Measurements from ENCODE around the gene ITIH6.

ITIH6 gene

GRCh38 chrX:54821310-54821709, 23.3 kb upstream of the ITIH6 start:
- no peaks in the 10 kb centered on the region for H3K9me3 ChIP-seq (ENCODE audit: insufficient read depth, low read depth, low read length)
- H3K27ac ChIP-seq (ENCODE audit: low read length), result no peak overlapping the region
- H3K4me3 ChIP-seq (ENCODE audit: low read length), result no peak overlapping the region
- peaks cover 2% of the 10 kb centered on the region; the same call in 1 of the 2 replicates for H3K36me3 ChIP-seq (ENCODE audit: insufficient read depth, low read depth, low read length)
- no peaks in the 10 kb centered on the region for H3K27me3 ChIP-seq (ENCODE audit: insufficient read depth, low read length)
- no peaks in the 10 kb centered on the region for H3K4me1 ChIP-seq (ENCODE audit: insufficient read depth, low read length)
- no peak overlapping the region for H3K9ac ChIP-seq (ENCODE audit: low read depth, low read length)

DNA sequence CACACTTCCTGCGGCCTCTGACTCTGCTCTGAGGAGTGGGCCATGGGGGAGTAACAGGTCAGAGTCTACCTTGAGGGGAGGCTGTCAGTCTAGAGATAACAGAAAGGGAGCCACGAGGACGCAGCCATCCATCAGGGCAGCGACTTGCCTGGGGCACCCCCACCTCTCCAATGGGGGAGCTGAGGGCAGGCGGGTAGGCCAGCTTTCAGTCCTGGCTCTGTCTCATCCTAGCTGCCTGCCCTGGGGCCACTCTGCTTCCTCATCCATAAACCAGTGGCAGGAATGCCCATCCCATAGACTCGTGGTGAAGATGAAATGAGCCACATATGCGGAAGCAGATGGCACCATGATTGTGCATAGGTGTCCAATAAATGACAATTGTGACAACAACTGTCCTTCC, 22.7 kb upstream of the ITIH6 start:
- Histone ChIP-seq H3K9me3 (ENCODE audit: insufficient read depth, low read depth, low read length) (no peaks in the 10 kb centered on the region), H3K9ac (ENCODE audit: low read depth, low read length) (no peak overlapping the region), H3K4me1 (ENCODE audit: insufficient read depth, low read length) (no peaks in the 10 kb centered on the region), H3K27me3 (ENCODE audit: insufficient read depth, low read length) (no peaks in the 10 kb centered on the region), H3K4me3 (ENCODE audit: low read length) (no peak overlapping the region), H3K36me3 (ENCODE audit: insufficient read depth, low read depth, low read length) (peaks cover 8% of the 10 kb centered on the region), H3K27ac (ENCODE audit: low read length) (no peak overlapping the region)

- Histone ChIP-seq H3K9me3 (ENCODE audit: insufficient read depth, low read depth, low read length) (no peaks in the 10 kb centered on the region), H3K36me3 (ENCODE audit: insufficient read depth, low read depth, low read length) (peaks cover 23% of the 10 kb centered on the region), H3K9ac (ENCODE audit: low read depth, low read length) (no peak overlapping the region), H3K27me3 (ENCODE audit: insufficient read depth, low read length) (no peaks in the 10 kb centered on the region), H3K27ac (ENCODE audit: low read length) (no peak overlapping the region), H3K4me3 (ENCODE audit: low read length) (no peak overlapping the region), H3K4me1 (ENCODE audit: insufficient read depth, low read length) (no peaks in the 10 kb centered on the region)
Observed at GRCh38 chrX:54819201-54819600, 21.1 kb upstream of the ITIH6 start.

DNA sequence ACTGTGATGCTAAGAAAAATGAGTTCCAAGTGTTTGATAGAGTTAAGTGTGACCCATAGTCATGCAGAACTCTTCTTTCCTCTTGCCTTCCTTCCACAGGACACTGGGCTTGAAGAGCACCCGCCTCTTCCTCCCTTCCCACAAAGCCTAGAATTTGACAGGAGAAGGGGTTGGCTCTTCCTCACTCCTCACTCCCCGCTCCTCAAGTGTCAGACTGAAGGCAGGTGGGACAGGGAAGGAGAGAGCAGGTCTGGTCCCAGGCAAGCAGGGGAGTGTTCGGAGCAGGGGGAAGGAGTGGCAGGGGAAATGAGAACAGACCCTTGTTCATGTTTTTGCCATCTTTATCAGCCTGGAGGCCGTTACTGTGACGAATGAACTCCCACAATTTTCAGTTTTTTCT, 20.2 kb upstream of the ITIH6 start:
- H3K36me3 ChIP-seq (ENCODE audit: insufficient read depth, low read depth, low read length), result peaks cover 33% of the 10 kb centered on the region
- H3K27ac ChIP-seq (ENCODE audit: low read length), result no peak overlapping the region

GRCh38 chrX:54817220-54817820, 19.3 kb upstream of the ITIH6 start:
- Histone ChIP-seq H3K27me3 (ENCODE audit: insufficient read depth, low read length) (no peaks in the 10 kb centered on the region), H3K4me1 (ENCODE audit: insufficient read depth, low read length) (no peaks in the 10 kb centered on the region), H3K27ac (ENCODE audit: low read length) (no peak overlapping the region), H3K9me3 (ENCODE audit: insufficient read depth, low read depth, low read length) (no peaks in the 10 kb centered on the region), H3K9ac (ENCODE audit: low read depth, low read length) (no peak overlapping the region), H3K36me3 (ENCODE audit: insufficient read depth, low read depth, low read length) (peaks cover 42% of the 10 kb centered on the region), H3K4me3 (ENCODE audit: low read length) (no peak overlapping the region)

More for the DNA sequence above, 20.2 kb upstream of the ITIH6 start:
- H3K4me1 ChIP-seq (ENCODE audit: insufficient read depth, low read length), result no peaks in the 10 kb centered on the region
- H3K9ac ChIP-seq (ENCODE audit: low read depth, low read length), result no peak overlapping the region
- H3K4me3 ChIP-seq (ENCODE audit: low read length), result no peak overlapping the region
- no peaks in the 10 kb centered on the region for H3K27me3 ChIP-seq (ENCODE audit: insufficient read depth, low read length)
- no peaks in the 10 kb centered on the region for H3K9me3 ChIP-seq (ENCODE audit: insufficient read depth, low read depth, low read length)

DNA sequence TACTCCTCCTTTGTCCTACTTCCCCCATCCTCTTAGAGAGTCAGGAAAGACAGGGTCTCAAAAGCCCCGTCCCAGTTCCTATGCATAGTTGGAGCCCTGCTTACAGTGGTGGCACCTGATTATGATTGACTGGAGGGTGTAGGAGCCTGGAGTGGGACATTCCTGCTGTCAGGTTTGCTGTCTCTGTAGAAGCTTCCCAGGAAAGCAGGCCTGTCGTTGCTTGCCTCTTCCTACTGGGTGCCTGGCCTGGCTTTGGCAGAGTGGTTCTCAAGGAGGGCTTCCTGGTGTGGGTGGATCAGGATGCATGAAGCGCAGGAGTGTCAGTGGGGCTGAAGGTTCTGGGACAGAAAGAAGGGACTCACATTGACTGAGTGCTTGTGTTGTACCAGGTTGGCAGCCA, 14.3 kb upstream of the ITIH6 start:
- H3K4me3 ChIP-seq (ENCODE audit: low read length), result no peak overlapping the region
- H3K27ac ChIP-seq (ENCODE audit: low read length), result no peak overlapping the region
- no peak overlapping the region for H3K9ac ChIP-seq (ENCODE audit: low read depth, low read length)
- no peaks in the 10 kb centered on the region for H3K4me1 ChIP-seq (ENCODE audit: insufficient read depth, low read length)
- peaks cover 72% of the 10 kb centered on the region for H3K36me3 ChIP-seq (ENCODE audit: insufficient read depth, low read depth, low read length)
- H3K9me3 ChIP-seq (ENCODE audit: insufficient read depth, low read depth, low read length), result no peaks in the 10 kb centered on the region
- no peaks in the 10 kb centered on the region for H3K27me3 ChIP-seq (ENCODE audit: insufficient read depth, low read length)

DNA sequence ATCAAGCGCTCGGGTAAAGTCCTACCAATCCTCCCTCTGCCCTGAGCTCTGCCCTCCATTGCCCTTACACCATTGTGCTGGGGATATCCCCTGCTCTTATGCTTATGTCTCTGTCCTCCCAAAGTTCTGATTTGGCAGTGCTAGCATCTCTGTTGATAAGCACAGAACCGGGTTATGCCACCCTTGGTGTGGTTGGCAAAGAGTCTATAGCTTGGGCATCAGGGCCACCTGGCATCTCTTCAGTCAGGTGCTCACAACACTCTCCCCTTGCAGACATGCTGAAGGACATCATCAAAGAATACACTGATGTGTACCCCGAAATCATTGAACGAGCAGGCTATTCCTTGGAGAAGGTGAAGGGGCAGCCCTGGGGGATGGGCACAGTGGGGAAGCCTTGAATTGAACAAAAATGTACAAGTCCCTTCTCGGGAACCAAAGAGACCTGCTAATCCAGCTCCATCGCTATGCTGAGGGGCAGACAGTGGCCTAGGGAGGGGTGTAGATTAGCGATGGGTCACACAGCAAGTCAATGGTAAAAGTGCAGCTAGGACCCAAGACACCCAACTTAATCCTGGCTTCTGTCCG, 13.3 kb upstream of the ITIH6 start:
- H3K9me3 ChIP-seq (ENCODE audit: insufficient read depth, low read depth, low read length), result no peaks in the 10 kb centered on the region
- H3K36me3 ChIP-seq (ENCODE audit: insufficient read depth, low read depth, low read length), result peaks cover 71% of the 10 kb centered on the region
- no peak overlapping the region for H3K4me3 ChIP-seq (ENCODE audit: low read length)
- H3K9ac ChIP-seq (ENCODE audit: low read depth, low read length), result no peak overlapping the region
- H3K27ac ChIP-seq (ENCODE audit: low read length), result no peak overlapping the region
- no peaks in the 10 kb centered on the region for H3K27me3 ChIP-seq (ENCODE audit: insufficient read depth, low read length)
- H3K4me1 ChIP-seq (ENCODE audit: insufficient read depth, low read length), result peaks cover 3% of the 10 kb centered on the region; the same call in 1 of the 2 replicates

- Histone ChIP-seq H3K9me3 (ENCODE audit: insufficient read depth, low read depth, low read length) (no peaks in the 10 kb centered on the region), H3K27me3 (ENCODE audit: insufficient read depth, low read length) (no peaks in the 10 kb centered on the region), H3K4me3 (ENCODE audit: low read length) (no peak overlapping the region; the same call in 1 of the 2 replicates), H3K4me1 (ENCODE audit: insufficient read depth, low read length) (peaks cover 3% of the 10 kb centered on the region; the same call in 1 of the 2 replicates), H3K36me3 (ENCODE audit: insufficient read depth, low read depth, low read length) (peaks cover 62% of the 10 kb centered on the region), H3K27ac (ENCODE audit: low read length) (no peak overlapping the region), H3K9ac (ENCODE audit: low read depth, low read length) (no peak overlapping the region)
Observed at GRCh38 chrX:54810532-54810931, 12.5 kb upstream of the ITIH6 start.

DNA sequence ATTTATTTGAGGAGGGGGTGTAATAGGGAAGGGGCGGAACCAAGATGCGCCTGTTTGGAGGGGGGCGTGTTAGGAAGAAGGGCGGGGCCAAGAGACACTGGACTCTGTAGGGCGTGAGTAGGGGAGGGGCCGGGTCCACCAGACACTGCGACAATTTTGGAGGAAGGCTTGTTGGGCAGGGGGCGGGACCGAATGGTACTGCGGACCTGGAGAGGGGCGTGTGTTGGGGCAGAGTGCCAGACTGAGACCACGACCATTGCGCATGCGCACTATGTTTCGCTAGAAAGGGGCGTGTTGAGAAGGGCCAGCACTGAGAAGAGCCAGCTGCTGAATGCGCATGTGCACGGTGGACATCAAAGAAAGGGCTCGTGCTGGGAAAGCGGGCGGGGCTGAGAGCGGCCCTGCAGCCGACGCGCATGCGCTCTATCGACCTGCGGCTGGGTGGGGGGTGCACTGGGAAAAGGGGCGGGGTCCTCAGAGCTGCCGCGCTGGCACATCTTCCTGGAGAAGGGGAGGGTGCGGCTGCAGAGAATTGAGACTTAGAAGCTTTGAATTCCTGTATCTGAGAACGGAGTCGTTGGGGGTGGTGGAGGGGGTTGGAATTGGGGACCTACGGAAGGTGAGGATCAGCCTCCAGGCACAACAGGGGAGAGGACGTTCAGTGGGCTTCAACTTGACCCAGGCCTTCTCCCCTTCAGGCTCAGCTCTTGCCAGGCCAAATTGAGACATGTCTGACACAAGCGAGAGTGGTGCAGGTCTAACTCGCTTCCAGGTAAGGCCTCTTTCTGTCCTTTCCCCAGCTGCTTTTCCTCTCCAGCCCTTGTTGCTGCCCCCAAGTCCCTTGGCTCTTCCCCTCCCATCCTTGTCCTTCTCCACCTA, 10.8 kb upstream of the ITIH6 start:
- Histone ChIP-seq H3K36me3 (ENCODE audit: insufficient read depth, low read depth, low read length) (peaks cover 45% of the 10 kb centered on the region), H3K4me1 (ENCODE audit: insufficient read depth, low read length) (peaks cover 9% of the 10 kb centered on the region; the same call in 1 of the 2 replicates), H3K27me3 (ENCODE audit: insufficient read depth, low read length) (no peaks in the 10 kb centered on the region), H3K9ac (ENCODE audit: low read depth, low read length) (peak overlapping the region; percentile 92; the same call in 1 of the 2 replicates), H3K9me3 (ENCODE audit: insufficient read depth, low read depth, low read length) (no peaks in the 10 kb centered on the region), H3K4me3 (ENCODE audit: low read length) (peak overlapping the region; percentile 97), H3K27ac (ENCODE audit: low read length) (peak overlapping the region; percentile 22)

DNA sequence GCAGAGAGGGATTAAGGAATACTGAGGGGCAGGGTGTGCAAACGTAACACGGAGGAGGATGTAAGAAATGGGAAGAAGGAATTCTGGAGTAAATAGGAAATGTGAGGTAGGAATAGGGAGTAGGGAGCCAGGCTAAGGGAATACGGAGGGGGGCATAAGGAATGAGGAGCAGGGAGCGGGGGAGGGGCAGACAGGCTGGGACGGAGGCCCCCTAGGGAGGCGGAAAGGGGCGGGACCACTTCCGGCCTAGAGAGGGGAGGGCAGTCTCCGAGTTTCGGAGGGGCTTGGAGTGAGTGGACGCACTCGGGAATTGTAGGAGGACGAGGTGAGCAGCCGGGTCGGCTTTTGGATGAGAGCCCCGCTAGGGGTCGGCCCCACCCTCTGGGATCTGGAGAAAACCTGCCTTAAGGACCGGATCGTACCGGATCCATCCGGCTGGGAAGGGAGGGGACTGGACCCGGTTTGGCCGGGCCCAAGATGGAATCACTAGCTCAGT, 10.1 kb upstream of the ITIH6 start:
- Histone ChIP-seq H3K27me3 (ENCODE audit: insufficient read depth, low read length) (no peaks in the 10 kb centered on the region), H3K27ac (ENCODE audit: low read length) (peak overlapping the region; percentile 94)

DNA sequence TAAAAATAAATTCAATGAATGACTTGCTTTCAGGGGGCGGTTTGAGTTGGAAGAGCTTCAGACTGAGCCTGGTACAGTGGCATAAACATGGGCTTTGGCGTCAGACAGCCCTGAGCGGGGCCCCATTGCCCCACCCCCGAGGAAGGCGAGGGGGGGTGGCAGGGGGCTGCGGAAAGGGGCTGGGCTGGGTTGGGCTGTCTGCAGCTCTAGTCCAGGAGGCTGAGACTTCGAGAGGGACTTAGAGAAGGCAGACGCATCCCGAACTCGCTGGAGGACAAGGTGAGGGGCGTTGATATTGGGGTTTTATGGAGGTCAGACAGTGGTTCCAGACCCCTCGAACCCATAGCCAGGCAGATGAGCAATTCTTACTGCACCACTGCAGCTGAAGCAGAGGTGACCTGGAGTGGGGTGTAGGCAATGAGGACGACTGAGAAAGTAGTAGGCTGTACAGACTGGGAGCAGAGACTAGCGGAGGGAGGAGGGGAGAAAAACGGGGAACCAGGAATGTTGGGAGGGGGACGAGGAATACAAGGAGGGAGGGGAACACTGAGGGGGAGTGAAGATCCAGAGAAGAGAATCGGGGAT, 9.6 kb upstream of the ITIH6 start, which contains the start of gene MAGED2:
Gene MAGED2 (plus strand): TSS at position 222 of the 585 bp plus-strand sequence. CDS start 1,587 bp downstream, outside the sequence.
- Histone ChIP-seq H3K27me3 (ENCODE audit: insufficient read depth, low read length) (no peaks in the 10 kb centered on the region), H3K9me3 (ENCODE audit: insufficient read depth, low read depth, low read length) (no peaks in the 10 kb centered on the region), H3K27ac (ENCODE audit: low read length) (peak within 1 kb of the TSS; percentile 94), H3K4me3 (ENCODE audit: low read length) (peak within 1 kb of the TSS; percentile 97), H3K9ac (ENCODE audit: low read depth, low read length) (peak within 1 kb of the TSS; percentile 92), H3K36me3 (ENCODE audit: insufficient read depth, low read depth, low read length) (peaks cover 33% of the 10 kb centered on the region), H3K4me1 (ENCODE audit: insufficient read depth, low read length) (peaks cover 9% of the 10 kb centered on the region; the same call in 1 of the 2 replicates)

More for the DNA sequence above, 10.1 kb upstream of the ITIH6 start:
- H3K9me3 ChIP-seq (ENCODE audit: insufficient read depth, low read depth, low read length), result no peaks in the 10 kb centered on the region
- peak overlapping the region; percentile 92; the same call in 1 of the 2 replicates for H3K9ac ChIP-seq (ENCODE audit: low read depth, low read length)
- H3K4me1 ChIP-seq (ENCODE audit: insufficient read depth, low read length), result peaks cover 9% of the 10 kb centered on the region; the same call in 1 of the 2 replicates
- peaks cover 38% of the 10 kb centered on the region for H3K36me3 ChIP-seq (ENCODE audit: insufficient read depth, low read depth, low read length)
- peak overlapping the region; percentile 97 for H3K4me3 ChIP-seq (ENCODE audit: low read length)

All from iPS-20b (cell line).